Smooth muscle cell (in vitro differentiated cells): ENCODE data around the gene KRTAP5-2. TPM values are rescaled to one million over a fixed set of nuclear protein-coding genes. Genes with fewer than 3 reads are reported as not detected.

Source experiments
- DNase-seq: peaks from one replicate; lab custom pipeline; 2025; ENCODE audit not compliant: unreplicated experiment; lab: John Stamatoyannopoulos, UW
- H2AFZ ChIP-seq: fragments of 200-600 bp; sonication (generic); 2 replicates; pipeline ENCODE4 v1.6.0; 2016; ENCODE audit warnings: antibody characterized with exemption, low read depth, mild to moderate bottlenecking
- H3F3A ChIP-seq: fragments of 200-600 bp; sonication (generic); 2 replicates; pipeline ENCODE4 v1.6.0; 2017; ENCODE audit warnings: antibody characterized with exemption, low read depth
- H3K27ac ChIP-seq: fragments of 200-600 bp; sonication (generic); 2 replicates; pipeline ENCODE4 v1.5.1; 2016; ENCODE audit warnings: low read depth, mild to moderate bottlenecking
- H3K27me3 ChIP-seq: fragments of 200-600 bp; sonication (generic); 2 replicates; pipeline ENCODE4 v1.6.1; 2016; ENCODE audit warnings: low read depth, mild to moderate bottlenecking
- H3K36me3 ChIP-seq: fragments of 200-600 bp; sonication (generic); 2 replicates; pipeline ENCODE4 v1.5.1; 2016; ENCODE audit warnings: low read depth
- H3K4me1 ChIP-seq: fragments of 200-600 bp; sonication (generic); 2 replicates; pipeline ENCODE4 v1.5.1; 2016; ENCODE audit warnings: low read depth
- H3K4me2 ChIP-seq: fragments of 200-600 bp; sonication (generic); 2 replicates; pipeline ENCODE4 v1.6.0; 2016; ENCODE audit warnings: mild to moderate bottlenecking
- H3K4me3 ChIP-seq: fragments of 200-600 bp; sonication (generic); 2 replicates; pipeline ENCODE4 v1.5.1; 2016; ENCODE audit warnings: mild to moderate bottlenecking
- H3K79me2 ChIP-seq: fragments of 200-600 bp; sonication (generic); 2 replicates; pipeline ENCODE4 v1.6.0; 2016; ENCODE audit warnings: low read depth, mild to moderate bottlenecking
- H3K9ac ChIP-seq: fragments of 200-600 bp; sonication (generic); 2 replicates; pipeline ENCODE4 v1.6.0; 2016; ENCODE audit warnings: low read depth
- H3K9me3 ChIP-seq: fragments of 200-600 bp; sonication (generic); replicated peaks from 2 replicates; pipeline ENCODE4 v1.5.1; 2016; ENCODE audit warnings: low read depth
- H4K20me1 ChIP-seq: fragments of 200-600 bp; sonication (generic); 2 replicates; pipeline ENCODE4 v1.6.0; 2016; ENCODE audit warnings: low read depth
- WGBS: methylation state at CpG from one replicate; pipeline ENCODE4 v1.1.7; 2016; ENCODE audit warnings: low lambda C conversion rate; 5-methylcytosine and 5-hydroxymethylcytosine counted together
- polyA plus RNA-seq: library from polyadenylated mRNA; unstranded; fragments of >200 nt; fragmentation: Nextera tagmentation; extraction: Ambion mirVana; gene quantifications from 2 replicates; pipeline ENCODE4 v1.2.1, GENCODE V29; 2016
- total RNA-seq: library from RNA; depleted of rRNA; stranded (reverse); fragments of >200 nt; gene quantifications from 2 replicates; pipeline ENCODE4 v1.2.3, GENCODE V29; 2014
- TF ChIP-seq, protein P1 (sequence below): fragments of 200-600 bp; sonication (generic); IDR thresholded peaks from 2 replicates; pipeline ENCODE4 v1.5.1; 2017; ENCODE audit warnings: borderline replicate concordance, mild to moderate bottlenecking, antibody characterized with exemption; ENCODE audit not compliant: insufficient read depth, poor library complexity, severe bottlenecking

The KRTAP5-2 gene
- total and polyA plus RNA-seq, 2 experiments from 2014 or later = 0.14 TPM; not detected in 1

DNA sequence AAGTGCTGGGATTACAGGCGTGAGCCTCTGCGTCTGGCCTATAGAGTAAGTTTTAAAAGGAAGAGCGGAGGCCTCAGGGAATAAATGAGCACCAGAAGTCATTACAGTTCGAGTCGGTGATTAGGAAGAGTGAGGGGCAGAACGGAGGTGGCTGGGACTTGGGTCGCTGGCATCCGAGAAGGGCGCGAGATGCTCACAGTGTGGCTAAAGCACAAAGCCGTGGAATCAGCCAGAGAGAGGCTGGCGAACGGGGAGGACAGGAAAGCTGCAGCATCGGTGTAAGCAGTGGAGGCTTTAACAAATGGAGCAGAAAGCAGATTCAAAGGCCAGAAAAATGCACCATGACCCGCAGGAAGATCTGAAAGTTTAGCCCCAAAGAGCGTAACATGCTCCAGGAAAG is 26.5 kb upstream of the KRTAP5-2 start:
- no peaks in the 10 kb centered on the region for H3K4me1 ChIP-seq
- H3K27me3 ChIP-seq = peaks cover 19% of the 10 kb centered on the region
- no peak overlapping the region for H3K4me2 ChIP-seq
- H3K9me3 ChIP-seq = no peaks in the 10 kb centered on the region
- H3K4me3 ChIP-seq = no peak overlapping the region
- no peak overlapping the region for H2AFZ ChIP-seq
- DNase-seq = no peak
- H3K9ac ChIP-seq = no peak overlapping the region
- no peaks in the 10 kb centered on the region for H3K36me3 ChIP-seq
- H4K20me1 ChIP-seq = no peaks in the 10 kb centered on the region
- H3F3A ChIP-seq = no peaks in the 10 kb centered on the region
- H3K79me2 ChIP-seq = no peaks in the 10 kb centered on the region
- no peak overlapping the region for H3K27ac ChIP-seq
- TF ChIP-seq, protein P1, sequence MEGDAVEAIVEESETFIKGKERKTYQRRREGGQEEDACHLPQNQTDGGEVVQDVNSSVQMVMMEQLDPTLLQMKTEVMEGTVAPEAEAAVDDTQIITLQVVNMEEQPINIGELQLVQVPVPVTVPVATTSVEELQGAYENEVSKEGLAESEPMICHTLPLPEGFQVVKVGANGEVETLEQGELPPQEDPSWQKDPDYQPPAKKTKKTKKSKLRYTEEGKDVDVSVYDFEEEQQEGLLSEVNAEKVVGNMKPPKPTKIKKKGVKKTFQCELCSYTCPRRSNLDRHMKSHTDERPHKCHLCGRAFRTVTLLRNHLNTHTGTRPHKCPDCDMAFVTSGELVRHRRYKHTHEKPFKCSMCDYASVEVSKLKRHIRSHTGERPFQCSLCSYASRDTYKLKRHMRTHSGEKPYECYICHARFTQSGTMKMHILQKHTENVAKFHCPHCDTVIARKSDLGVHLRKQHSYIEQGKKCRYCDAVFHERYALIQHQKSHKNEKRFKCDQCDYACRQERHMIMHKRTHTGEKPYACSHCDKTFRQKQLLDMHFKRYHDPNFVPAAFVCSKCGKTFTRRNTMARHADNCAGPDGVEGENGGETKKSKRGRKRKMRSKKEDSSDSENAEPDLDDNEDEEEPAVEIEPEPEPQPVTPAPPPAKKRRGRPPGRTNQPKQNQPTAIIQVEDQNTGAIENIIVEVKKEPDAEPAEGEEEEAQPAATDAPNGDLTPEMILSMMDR = no peak
- WGBS = 76% methylated on average over 16 of the region's 16 CpGs

- 83% methylated on average over 9 of the region's 9 CpGs for WGBS
- H3F3A ChIP-seq = no peaks in the 10 kb centered on the region
- no peaks in the 10 kb centered on the region for H3K4me1 ChIP-seq
- H3K9ac ChIP-seq = no peak overlapping the region
- no peaks in the 10 kb centered on the region for H4K20me1 ChIP-seq
- no peaks in the 10 kb centered on the region for H3K9me3 ChIP-seq
- H3K36me3 ChIP-seq = no peaks in the 10 kb centered on the region
- no peak overlapping the region for H3K4me2 ChIP-seq
- H3K27ac ChIP-seq = no peak overlapping the region
- no peak for DNase-seq
- H3K27me3 ChIP-seq = peaks cover 16% of the 10 kb centered on the region
- H3K4me3 ChIP-seq = no peak overlapping the region
- H3K79me2 ChIP-seq = no peaks in the 10 kb centered on the region
- H2AFZ ChIP-seq = no peak overlapping the region
- TF ChIP-seq, protein P1 = no peak
Measured at GRCh38 chr11:1623716-1624115, 25.6 kb upstream of the KRTAP5-2 start.

DNA sequence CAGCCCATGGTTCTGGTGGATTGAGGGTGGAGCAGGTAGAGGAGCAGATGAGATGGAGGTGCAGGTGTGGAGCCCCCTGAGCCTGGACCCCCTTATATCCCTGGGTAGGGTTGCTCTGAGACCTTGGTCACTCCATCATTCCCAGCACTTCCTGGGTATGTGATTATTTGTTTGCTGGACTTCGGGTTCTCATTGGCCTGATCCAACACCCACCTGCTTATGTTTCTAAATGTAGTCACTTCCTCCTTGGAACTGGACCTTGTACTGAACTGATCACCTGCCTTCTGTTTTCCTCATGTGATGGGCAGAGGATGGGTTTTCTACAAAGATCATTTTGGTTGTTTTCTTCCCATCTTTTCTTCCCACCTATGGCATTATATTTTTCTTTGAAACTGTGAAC is 24.0 kb upstream of the KRTAP5-2 start, which contains the start of gene KRTAP5-4:
Gene KRTAP5-4, minus strand, starts transcription at position 53 of the 400 bp plus-strand sequence. Its CDS starts 45 bp downstream, at position 8.
- no peaks in the 10 kb centered on the region for H3K36me3 ChIP-seq
- H3K27ac ChIP-seq = no peak within 1 kb of the TSS
- H3K4me3 ChIP-seq = no peak within 1 kb of the TSS
- H3K27me3 ChIP-seq = peaks cover 13% of the 10 kb centered on the region
- no peaks in the 10 kb centered on the region for H3F3A ChIP-seq
- WGBS = 88% methylated on average over 1 of the region's 1 CpG
- no peak within 1 kb of the TSS for H3K4me2 ChIP-seq
- no peaks in the 10 kb centered on the region for H3K79me2 ChIP-seq
- no peaks in the 10 kb centered on the region for H4K20me1 ChIP-seq
- DNase-seq = no peak
- TF ChIP-seq, protein P1 = no peak
- no peak within 1 kb of the TSS for H3K9ac ChIP-seq
- no peak within 1 kb of the TSS for H2AFZ ChIP-seq
- H3K4me1 ChIP-seq = no peaks in the 10 kb centered on the region
- H3K9me3 ChIP-seq = no peaks in the 10 kb centered on the region

DNA sequence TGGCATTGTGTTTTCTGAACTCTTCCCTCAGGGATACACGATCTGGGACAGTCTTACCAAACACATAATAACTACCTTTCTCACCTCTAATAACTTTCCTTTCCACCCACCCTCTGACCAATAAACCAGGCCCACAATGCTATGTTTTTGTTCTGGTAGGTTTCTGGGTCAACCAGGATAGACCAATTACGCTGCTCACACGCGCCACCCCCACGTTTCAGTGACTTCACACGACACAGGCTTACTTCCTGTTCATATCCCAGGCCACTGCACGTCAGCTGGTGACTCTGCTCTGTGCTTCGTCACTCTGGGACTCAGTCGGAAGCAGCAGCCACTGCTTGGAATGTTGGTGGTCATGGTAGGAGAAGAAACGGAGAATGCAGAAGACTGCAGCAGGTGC is 21.4 kb upstream of the KRTAP5-2 start:
- no peak overlapping the region for H3K4me2 ChIP-seq
- H3F3A ChIP-seq = no peaks in the 10 kb centered on the region
- TF ChIP-seq, protein P1 = no peak
- H3K4me1 ChIP-seq = no peaks in the 10 kb centered on the region
- no peaks in the 10 kb centered on the region for H3K79me2 ChIP-seq
- H3K27me3 ChIP-seq = no peaks in the 10 kb centered on the region
- DNase-seq = no peak
- H3K4me3 ChIP-seq = no peak overlapping the region
- 44% methylated on average over 10 of the region's 10 CpGs for WGBS
- no peaks in the 10 kb centered on the region for H3K9me3 ChIP-seq
- no peak overlapping the region for H3K9ac ChIP-seq
- no peak overlapping the region for H3K27ac ChIP-seq
- H2AFZ ChIP-seq = peak overlapping the region; percentile 33
- H3K36me3 ChIP-seq = no peaks in the 10 kb centered on the region
- no peaks in the 10 kb centered on the region for H4K20me1 ChIP-seq
